ENCODE measurements around the gene EPN1. TPM values are rescaled to one million over a fixed set of nuclear protein-coding genes. Genes with fewer than 3 reads are reported as not detected.

Gene EPN1
- total RNA-seq, 1 donor from 2014 or later: 151 TPM

DNA sequence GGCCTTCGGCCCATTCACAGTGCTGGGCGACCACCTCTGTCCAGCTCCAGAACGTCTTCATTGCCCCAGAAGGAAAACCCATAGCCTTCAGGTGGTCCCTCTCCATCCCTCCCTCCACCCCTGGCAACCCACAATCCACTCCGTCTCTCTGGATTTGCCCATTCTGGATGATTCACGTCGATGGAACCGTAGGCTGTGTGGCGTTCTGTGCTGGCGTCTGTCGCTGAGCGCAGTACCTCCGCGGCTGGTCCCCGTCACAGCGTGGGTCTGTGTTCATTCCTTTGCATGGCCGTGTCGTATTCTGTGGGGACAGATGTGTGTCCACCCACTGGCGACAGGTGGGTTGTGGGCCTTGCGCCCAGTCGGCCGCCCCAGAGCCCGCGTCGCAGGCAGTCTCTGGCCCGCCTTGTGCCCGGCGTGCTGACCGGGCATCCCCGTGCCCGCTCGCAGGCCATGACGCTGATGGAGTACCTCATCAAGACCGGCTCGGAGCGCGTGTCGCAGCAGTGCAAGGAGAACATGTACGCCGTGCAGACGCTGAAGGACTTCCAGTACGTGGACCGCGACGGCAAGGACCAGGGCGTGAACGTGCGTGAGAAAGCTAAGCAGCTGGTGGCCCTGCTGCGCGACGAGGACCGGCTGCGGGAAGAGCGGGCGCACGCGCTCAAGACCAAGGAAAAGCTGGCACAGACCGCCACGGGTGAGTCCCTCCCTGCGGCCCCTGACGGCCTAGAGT is 10.1 kb downstream of the EPN1 start:
- no peak overlapping the region for H3K4me3 ChIP-seq (ENCODE audit: low read depth, low read length)
- DNase-seq (ENCODE audit: low read depth): no peak
- TF ChIP-seq, protein P1, sequence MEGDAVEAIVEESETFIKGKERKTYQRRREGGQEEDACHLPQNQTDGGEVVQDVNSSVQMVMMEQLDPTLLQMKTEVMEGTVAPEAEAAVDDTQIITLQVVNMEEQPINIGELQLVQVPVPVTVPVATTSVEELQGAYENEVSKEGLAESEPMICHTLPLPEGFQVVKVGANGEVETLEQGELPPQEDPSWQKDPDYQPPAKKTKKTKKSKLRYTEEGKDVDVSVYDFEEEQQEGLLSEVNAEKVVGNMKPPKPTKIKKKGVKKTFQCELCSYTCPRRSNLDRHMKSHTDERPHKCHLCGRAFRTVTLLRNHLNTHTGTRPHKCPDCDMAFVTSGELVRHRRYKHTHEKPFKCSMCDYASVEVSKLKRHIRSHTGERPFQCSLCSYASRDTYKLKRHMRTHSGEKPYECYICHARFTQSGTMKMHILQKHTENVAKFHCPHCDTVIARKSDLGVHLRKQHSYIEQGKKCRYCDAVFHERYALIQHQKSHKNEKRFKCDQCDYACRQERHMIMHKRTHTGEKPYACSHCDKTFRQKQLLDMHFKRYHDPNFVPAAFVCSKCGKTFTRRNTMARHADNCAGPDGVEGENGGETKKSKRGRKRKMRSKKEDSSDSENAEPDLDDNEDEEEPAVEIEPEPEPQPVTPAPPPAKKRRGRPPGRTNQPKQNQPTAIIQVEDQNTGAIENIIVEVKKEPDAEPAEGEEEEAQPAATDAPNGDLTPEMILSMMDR (conservative IDR thresholded peaks at IDR 0.05; ENCODE audit: low read depth, low read length): no peak

DNA sequence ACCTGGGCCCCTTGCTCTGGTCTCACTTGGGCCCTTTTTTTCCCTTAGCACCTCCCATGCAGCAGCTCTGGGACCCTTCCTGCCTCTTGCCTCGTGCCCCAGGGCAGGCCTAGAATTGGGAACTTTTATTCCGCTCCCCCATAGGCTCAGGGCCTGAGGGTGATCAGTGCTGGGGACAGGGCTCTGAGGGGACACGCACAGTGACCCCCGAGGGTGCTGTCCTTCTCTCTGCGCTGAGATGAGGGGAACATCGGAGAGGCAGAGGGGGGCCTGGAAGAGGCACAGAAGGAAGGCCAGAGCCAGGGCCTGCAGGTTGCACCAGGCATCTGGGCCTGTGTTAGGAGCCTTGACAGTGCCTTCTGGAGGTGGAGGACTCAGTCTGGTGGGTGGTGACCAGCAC is 10.8 kb downstream of the EPN1 start:
- TF ChIP-seq, protein P1 (conservative IDR thresholded peaks at IDR 0.05; ENCODE audit: low read depth, low read length): no peak
- H3K4me3 ChIP-seq (ENCODE audit: low read depth, low read length): no peak overlapping the region
- no peak for DNase-seq (ENCODE audit: low read depth)

GRCh38 chr19:55686311-55687050 is 11.5 kb downstream of the EPN1 start:
- DNase-seq (ENCODE audit: low read depth): no peak
- TF ChIP-seq, protein P1 (conservative IDR thresholded peaks at IDR 0.05; ENCODE audit: low read depth, low read length): no peak
- H3K4me3 ChIP-seq (ENCODE audit: low read depth, low read length): no peak overlapping the region

DNA sequence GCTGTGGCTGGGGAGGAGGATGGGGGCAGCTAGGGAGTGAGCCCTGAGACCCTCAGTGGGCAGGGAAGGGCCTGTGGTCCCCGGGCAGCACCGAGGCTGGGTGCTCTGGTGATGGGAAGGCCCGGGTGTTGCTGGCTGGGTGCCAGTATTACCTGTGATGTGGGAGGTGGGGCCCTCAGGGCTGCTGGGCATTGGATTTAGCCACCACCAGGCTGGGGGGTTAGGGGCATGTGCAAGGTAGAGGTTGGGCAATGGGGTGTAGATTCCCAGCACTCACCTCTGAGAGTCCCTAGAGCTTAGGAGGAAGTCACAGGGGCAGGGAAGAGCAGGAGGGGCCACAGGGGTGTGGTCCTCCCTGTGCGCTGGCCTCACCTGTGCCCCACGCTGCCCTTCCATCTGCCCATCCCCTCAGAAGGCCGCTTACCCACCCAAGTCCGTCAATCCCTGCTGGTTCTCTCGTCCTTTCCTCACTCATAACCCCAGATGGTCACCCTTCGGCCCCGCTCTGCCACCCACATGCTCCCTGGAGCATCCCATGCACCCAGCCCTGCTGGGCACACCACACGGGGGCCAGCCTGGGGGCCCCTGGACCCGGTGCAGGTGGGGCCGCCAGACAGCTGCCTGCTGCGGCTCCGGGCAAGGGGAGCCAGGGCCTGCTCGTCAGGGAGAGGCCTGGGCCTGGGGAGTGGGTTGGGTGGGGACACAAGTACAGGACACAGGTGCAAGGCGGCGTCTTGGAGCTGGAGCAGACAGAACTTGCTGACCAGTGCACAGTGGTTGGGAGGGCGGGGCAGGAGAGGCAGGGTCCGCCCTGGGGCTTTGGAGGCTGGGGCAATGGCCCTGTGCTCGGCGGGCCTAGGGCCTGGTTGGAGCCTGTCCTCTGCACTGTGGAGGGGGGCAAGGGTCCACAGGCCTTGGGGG is 12.5 kb downstream of the EPN1 start:
- no peak overlapping the region for H3K4me3 ChIP-seq (ENCODE audit: low read depth, low read length)
- no peak for DNase-seq (ENCODE audit: low read depth)
- TF ChIP-seq, protein P1 (conservative IDR thresholded peaks at IDR 0.05; ENCODE audit: low read depth, low read length): no peak

DNA sequence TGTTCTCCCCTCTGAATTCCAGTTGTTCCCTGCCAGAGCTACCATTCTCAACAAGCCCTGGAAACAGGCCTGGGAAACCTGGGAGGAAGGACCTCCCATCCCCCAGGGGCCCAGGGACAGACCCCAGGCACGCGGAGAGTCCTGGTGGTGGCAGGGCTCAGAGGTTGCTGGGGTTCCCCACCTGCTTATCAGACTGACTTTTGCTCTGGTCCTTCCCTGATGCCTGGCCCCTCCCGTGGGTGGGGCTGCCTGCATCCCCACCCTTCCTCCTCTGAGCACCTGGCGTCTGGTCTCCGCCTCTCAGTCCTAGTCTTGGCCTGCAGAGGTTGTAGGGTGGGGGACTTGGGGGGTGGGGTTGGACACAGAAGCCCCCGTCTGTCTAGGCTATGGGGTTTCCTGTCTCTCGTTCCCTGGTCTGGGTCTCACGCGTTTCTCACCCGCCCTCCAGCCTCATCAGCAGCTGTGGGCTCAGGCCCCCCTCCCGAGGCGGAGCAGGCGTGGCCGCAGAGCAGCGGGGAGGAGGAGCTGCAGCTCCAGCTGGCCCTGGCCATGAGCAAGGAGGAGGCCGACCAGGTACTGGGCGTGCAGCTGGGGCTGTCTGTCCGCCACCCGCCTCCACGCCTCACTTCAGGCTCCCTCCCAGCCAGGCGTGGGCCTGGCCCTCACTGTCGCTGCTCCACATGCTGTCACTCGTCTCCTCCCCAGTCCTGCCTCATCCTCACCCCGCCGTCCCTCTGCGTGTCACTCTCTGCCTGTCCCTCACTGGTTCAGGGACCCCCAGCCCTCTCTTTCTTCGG is 13.6 kb downstream of the EPN1 start:
- no peak overlapping the region for H3K4me3 ChIP-seq (ENCODE audit: low read depth, low read length)
- no peak for DNase-seq (ENCODE audit: low read depth)
- TF ChIP-seq, protein P1 (conservative IDR thresholded peaks at IDR 0.05; ENCODE audit: low read depth, low read length): no peak

All from epithelial cell of proximal tubule (primary cell).